Erythroblast (primary cell): Measurements from ENCODE around the gene ADCY7.

Source experiments
- GATA1 ChIP-seq: IDR thresholded peaks from 2 replicates; pipeline ENCODE4 v1.6.1; 2011; ENCODE audit warnings: low read depth, mild to moderate bottlenecking, control low read depth, low read length, moderate library complexity
- POLR2A ChIP-seq: IDR thresholded peaks from 2 replicates; pipeline ENCODE4 v1.6.1; 2011; ENCODE audit warnings: mild to moderate bottlenecking, low read length

GRCh38 chr16:50311891-50312501 is 45.6 kb downstream of the ADCY7 start:
- TF ChIP-seq POLR2A (no peak), GATA1 (no peak)
